Neural progenitor cell (in vitro differentiated cells): Measurements from ENCODE around the gene AGAP3.

Experiments
- CTCF ChIP-seq: fragments of 200-600 bp; sonication (generic); IDR thresholded peaks from 2 replicates; pipeline ENCODE4 v1.5.1; 2017; ENCODE audit warnings: antibody characterized with exemption, mild to moderate bottlenecking
- EZH2 ChIP-seq: fragments of 200-600 bp; sonication (generic); IDR thresholded peaks from 2 replicates; pipeline ENCODE4 v1.6.1; 2017; ENCODE audit warnings: antibody characterized with exemption, mild to moderate bottlenecking, moderate library complexity
- EZH2phosphoT487 ChIP-seq: fragments of 200-600 bp; sonication (generic); IDR thresholded peaks from 2 replicates; pipeline ENCODE4 v1.6.1; 2017; ENCODE audit warnings: antibody characterized with exemption

DNA sequence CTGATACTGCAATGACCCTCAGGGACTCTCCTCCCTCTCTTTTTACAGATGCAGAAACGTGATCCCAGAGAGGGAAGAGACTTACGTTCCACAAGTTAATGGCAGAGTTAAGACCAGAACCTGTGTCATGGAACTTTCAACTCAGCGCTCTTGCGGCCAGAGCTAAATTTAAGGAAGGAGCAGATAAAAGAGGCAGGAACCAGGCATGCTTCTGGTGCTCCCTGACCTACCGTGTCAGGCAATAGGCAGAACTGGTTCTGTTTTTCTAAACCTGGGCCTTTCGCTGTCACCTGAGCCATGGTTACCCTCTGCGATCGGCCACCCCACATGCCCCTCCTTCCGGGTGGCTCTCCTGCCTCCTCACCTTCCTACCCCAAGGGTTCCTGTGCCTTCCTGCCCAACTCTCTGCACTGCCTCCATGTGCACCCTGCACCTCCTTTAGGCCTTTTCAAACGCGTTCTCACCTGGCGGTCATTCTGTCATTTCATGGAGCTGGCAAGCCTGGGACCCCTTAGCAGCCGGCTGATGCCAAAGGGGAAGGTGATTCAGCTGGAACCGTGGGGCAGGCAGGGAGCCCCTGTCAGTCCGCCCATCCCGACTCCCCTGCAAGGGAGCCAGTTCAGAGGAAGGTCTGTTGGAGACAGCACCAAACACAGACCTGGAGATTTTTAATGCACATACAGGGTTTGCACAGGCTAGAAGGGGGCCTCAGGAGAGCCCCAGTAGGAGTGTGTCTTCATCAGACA, 88.9 kb downstream of the AGAP3 start:
- TF ChIP-seq EZH2 (no peak), EZH2phosphoT487 (no peak), CTCF (no peak)
